A549 (cell line): ENCODE data around the gene ATP6AP2. TPM values are rescaled to one million over a fixed set of nuclear protein-coding genes. Genes with fewer than 3 reads are reported as not detected.
"Not testable (repeated sequence)": the region's sequence is repeated elsewhere in the genome, so short reads cannot be mapped to it uniquely, and the experiment has no call there.

Source experiments
- ATAC-seq, 2 experiments: fragments of 200-7000 bp in 1 of 2; fragments of >200 bp in 1 of 2; cut with Nextera tagmentation in 1 of 2; cut with Tn5 transposase in 1 of 2; 3 replicates each; pipeline versions ENCODE4 v1.8.0 to v1.9.1; 2018 to 2020; ENCODE audit warnings: mild to moderate bottlenecking in 1 of 2, moderate library complexity in 1 of 2
- CTCF ChIA-PET: fragments of 300-600 bp; sonication (Branson Sonifier 250); formaldehyde crosslinking; extraction: SDS; loops from one replicate; lab custom pipeline; 2021; ENCODE audit warnings: antibody characterized with exemption, inconsistent platforms; lab: Yijun Ruan, JAX
- POLR2A ChIA-PET: fragments of 350-600 bp; formaldehyde crosslinking; extraction: SDS; loops from one replicate; lab custom pipeline; 2021; ENCODE audit warnings: antibody characterized with exemption, inconsistent platforms; lab: Yijun Ruan, JAX
- DNase-seq, 2 experiments: peaks; one replicate each; pipeline versions ENCODE4 v3.0.0 to v3.0.0-alpha.2; 2011 to 2016; ENCODE audit warnings: low read depth in 1 of 2, low spot score in 1 of 2
- FAIRE-seq: peaks from 2 replicates; lab custom pipeline; 2011; peaks lifted over from hg19 to GRCh38; lab: Jason Lieb, UNC
- H3K27ac ChIP-seq, 2 experiments: fragments of >200 bp; sonication (Bioruptor Twin); formaldehyde crosslinking; 3 replicates each; pipeline ENCODE4 v1.5.1; 2016 to 2017
- H3K4me1 ChIP-seq: fragments of >200 bp; sonication (Bioruptor Twin); formaldehyde crosslinking; 3 replicates; pipeline ENCODE4 v1.6.1; 2016
- H3K4me2 ChIP-seq: fragments of >200 bp; sonication (Bioruptor Twin); formaldehyde crosslinking; 3 replicates; pipeline ENCODE4 v1.6.1; 2016
- H3K4me3 ChIP-seq: fragments of >200 bp; sonication (Bioruptor Twin); formaldehyde crosslinking; 3 replicates; pipeline ENCODE4 v1.5.1; 2016
- H3K9me3 ChIP-seq: fragments of >200 bp; sonication (Bioruptor Twin); formaldehyde crosslinking; 3 replicates; pipeline ENCODE4 v1.6.1; 2016
- CTCF ChIP-seq: fragments of >200 bp; sonication (Bioruptor Twin); formaldehyde crosslinking; IDR thresholded peaks from 3 replicates; pipeline ENCODE4 v1.5.1; 2016
- EHF ChIP-seq: fragments of 250-450 bp; sonication (Bioruptor Pico); IDR thresholded peaks from 2 replicates; pipeline ENCODE4 v1.5.0; 2020; ENCODE audit warnings: mild to moderate bottlenecking
- EHMT2 ChIP-seq: fragments of 200-600 bp; sonication (generic); IDR thresholded peaks from 2 replicates; pipeline ENCODE4 v1.6.1; 2016; ENCODE audit warnings: antibody characterized with exemption, low read depth, mild to moderate bottlenecking, moderate library complexity
- FOSB ChIP-seq: fragments of 250-450 bp; sonication (Bioruptor Pico); IDR thresholded peaks from 2 replicates; pipeline ENCODE4 v1.5.0; 2020; ENCODE audit warnings: mild to moderate bottlenecking, moderate library complexity
- HDAC2 ChIP-seq: fragments of 200-600 bp; sonication (generic); IDR thresholded peaks from 2 replicates; pipeline ENCODE4 v1.6.1; 2016
- JUNB ChIP-seq: fragments of >200 bp; sonication (Bioruptor Twin); formaldehyde crosslinking; IDR thresholded peaks from 2 replicates; pipeline ENCODE4 v1.6.1; 2016
- MAFK ChIP-seq: fragments of 450-650 bp; IDR thresholded peaks from 2 replicates; pipeline ENCODE4 v1.6.1; 2014; ENCODE audit not compliant: partially characterized antibody
- PHF8 ChIP-seq: fragments of 200-600 bp; sonication (generic); IDR thresholded peaks from 2 replicates; pipeline ENCODE4 v1.6.1; 2016; ENCODE audit warnings: low read depth, mild to moderate bottlenecking, antibody characterized with exemption, moderate library complexity, borderline replicate concordance
- POLR2AphosphoS2 ChIP-seq: conservative IDR thresholded peaks from 2 replicates; pipeline ENCODE4 v1.6.1; 2012; ENCODE audit warnings: low read length, improper control_type of control experiment, inconsistent platforms
- RAD21 ChIP-seq, 2 experiments: fragments of >200 bp in 1 of 2; sonication (Bioruptor Twin) in 1 of 2; formaldehyde crosslinking in 1 of 2; IDR thresholded peaks in 1 of 2; conservative IDR thresholded peaks in 1 of 2; 2 replicates in 1 of 2; 3 replicates in 1 of 2; pipeline ENCODE4 v1.6.1; 2012 to 2018; ENCODE audit warnings: inconsistent platforms in 1 of 2
- RARB ChIP-seq: fragments of 250-450 bp; sonication (Bioruptor Pico); IDR thresholded peaks from 2 replicates; pipeline ENCODE4 v1.8.0; 2021; ENCODE audit warnings: mild to moderate bottlenecking, moderate library complexity
- REST ChIP-seq: fragments of 200-600 bp; sonication (generic); IDR thresholded peaks from 2 replicates; pipeline ENCODE4 v1.6.1; 2016; ENCODE audit warnings: antibody characterized with exemption, mild to moderate bottlenecking, moderate library complexity
- SMC3 ChIP-seq: fragments of >200 bp; sonication (Bioruptor Twin); formaldehyde crosslinking; IDR thresholded peaks from 3 replicates; pipeline ENCODE4 v1.6.1; 2018; ENCODE audit warnings: inconsistent platforms
- TFCP2L1 ChIP-seq: fragments of 250-450 bp; sonication (Bioruptor Pico); IDR thresholded peaks from 2 replicates; pipeline ENCODE4 v1.5.0; 2021; ENCODE audit warnings: mild to moderate bottlenecking
- USF2 ChIP-seq: fragments of 450-650 bp; IDR thresholded peaks from 2 replicates; pipeline ENCODE4 v1.6.1; 2014; ENCODE audit warnings: antibody characterized with exemption
- WGBS: methylation state at CpG from one replicate; pipeline ENCODE4 v1.1.6; 2017; ENCODE audit errors: missing lambda C conversion rate; 5-methylcytosine and 5-hydroxymethylcytosine counted together
- polyA plus RNA-seq, 4 experiments: library from polyadenylated mRNA; depleted of rRNA in 3 of 4; stranded (reverse); fragments of >200 nt; fragmentation: RNase III in 1 of 4; extraction: RNeasy Plus Mini Kit Qiagen cat#74134 plus additional on column Dnase treatment in 1 of 4; gene quantifications; 2 replicates in 3 of 4; 3 replicates in 1 of 4; pipeline ENCODE4 v1.2.3, GENCODE V29; 2011 to 2017

ATP6AP2 gene
- polyA plus RNA-seq, 2 of the 4 experiments (the other 2 are of a cell fraction), result 133 to 202 TPM

- Histone ChIP-seq H3K9me3 (no peaks in the 10 kb centered on the region), H3K27ac (no peak overlapping the region), H3K4me1 (no peaks in the 10 kb centered on the region), H3K4me2 (no peak overlapping the region), H3K4me3 (no peak overlapping the region)
- TF ChIP-seq CTCF, result peak; percentile 67
- peak; percentile 38 to 53; a peak in 4 of 5 replicates for TF ChIP-seq RAD21 (conservative IDR thresholded peaks at IDR 0.05 in 1 of 2, IDR thresholded peaks at IDR 0.05 in 1 of 2)
- TF ChIP-seq PHF8, result no peak
- TF ChIP-seq SMC3, result peak; percentile 52
- no peak for TF ChIP-seq HDAC2
- ATAC-seq (peak; percentile 71 to 82; a peak in 4 of 6 replicates), FAIRE-seq (peak; percentile 13), DNase-seq (peak in 1 of 2 experiments; percentile 54)
- 6% methylated on average over 2 of the region's 2 CpGs for WGBS
- CTCF ChIA-PET, result interaction anchor here (0.7 to 1.7 kb wide), 6 partner anchors 9 to 522 kb away, joined by 3 to 5 read pairs (median 4); no protein-coding TSS in a partner anchor
- POLR2A ChIA-PET, result interaction anchor here (0.7 kb wide), 1 partner anchor 1028 kb away, joined by 4 read pairs; no protein-coding TSS in a partner anchor
Measured at GRCh38 chrX:40573763-40574162, 7.0 kb upstream of the ATP6AP2 start.

GRCh38 chrX:40575411-40575810 is 5.4 kb upstream of the ATP6AP2 start:
- POLR2A ChIA-PET, H3K4me2 ChIP-seq, FAIRE-seq, ATAC-seq, H3K9me3 ChIP-seq, H3K4me3 ChIP-seq, H3K4me1 ChIP-seq, H3K27ac ChIP-seq: not testable (repeated sequence)
- TF ChIP-seq USF2, result peak; percentile 49; the same call in 1 of the 2 replicates
- 63% methylated on average over 2 of the region's 2 CpGs for WGBS
- CTCF ChIA-PET, result interaction anchor here (1.0 to 1.1 kb wide), 2 partner anchors 28 to 31 kb away, joined by 3 read pairs; no protein-coding TSS in a partner anchor
- peak in 1 of 2 experiments; percentile 23 for DNase-seq

GRCh38 chrX:40576291-40576690 is 4.5 kb upstream of the ATP6AP2 start:
- POLR2A ChIA-PET, result no interaction called here
- H3K4me3 ChIP-seq, result no peak overlapping the region
- ATAC-seq (no peak), FAIRE-seq (no peak), DNase-seq (no peak)
- H3K27ac ChIP-seq, result no peak overlapping the region
- H3K9me3 ChIP-seq, result no peaks in the 10 kb centered on the region
- WGBS, result 100% methylated on average over 3 of the region's 3 CpGs
- CTCF ChIA-PET, result interaction anchor here (1.0 kb wide), 1 partner anchor 32 kb away, joined by 3 read pairs; no protein-coding TSS in a partner anchor
- TF ChIP-seq EHMT2 (no peak), POLR2AphosphoS2 (no peak), MAFK (no peak), RARB (no peak), FOSB (CRISPR knock-in tag) (no peak), JUNB (no peak), EHF (CRISPR knock-in tag) (no peak), REST (no peak), TFCP2L1 (CRISPR knock-in tag) (no peak), SMC3 (no peak)
- H3K4me2 ChIP-seq, result no peak overlapping the region
- H3K4me1 ChIP-seq, result no peaks in the 10 kb centered on the region
